Left kidney (tissue), 8 donors: ENCODE measurements around the gene IGFBPL1. TPM values are rescaled to one million over a fixed set of nuclear protein-coding genes. Genes with fewer than 3 reads are reported as not detected.
A peak's percentile ranks its signal among the peaks of the same experiment; 100 is the strongest.
"Not testable (repeated sequence)": the region's sequence is repeated elsewhere in the genome, so short reads cannot be mapped to it uniquely, and the experiment has no call there.

Experiments used
- DNase-seq: peaks from one replicate; pipeline ENCODE4 v3.0.0-alpha.2; 2013
- long read RNA-seq, 8 donors: transcript quantifications; one replicate each; lab custom pipeline, GENCODE V29; 2026
- polyA plus RNA-seq: library from polyadenylated mRNA; unstranded; fragments of 120-200 nt; gene quantifications from one replicate; pipeline ENCODE4 v1.2.1, GENCODE V29; 2013; ENCODE audit not compliant: insufficient read length

IGFBPL1 gene
- 1.9 TPM for polyA plus RNA-seq
- long read RNA-seq, donor 1, partial matches to known transcripts = 0 of 1 reads
- long read RNA-seq, donor 1, other reads (novel, unspliced or antisense) = 0 of 1 reads
- long read RNA-seq, donor 2, partial matches to known transcripts = 0 of 1 reads
- long read RNA-seq, donor 2, other reads (novel, unspliced or antisense) = 0 of 1 reads
- long read RNA-seq, donor 3 = 0 reads
- long read RNA-seq, donor 4 = 0 reads
- long read RNA-seq, donor 5 = 0 reads
- long read RNA-seq, donor 6 = 0 reads
- long read RNA-seq, donor 7, partial matches to known transcripts = 0 of 1 reads
- long read RNA-seq, donor 7, other reads (novel, unspliced or antisense) = 0 of 1 reads
- long read RNA-seq, donor 8 = 0 reads

- peak; percentile 24 for DNase-seq
These were observed at the start of gene IGFBPL1 for GRCh38 chr9:38423973-38424843. IGFBPL1 (minus strand) TSS chr9:38424454; CDS start chr9:38424424, 30 bp downstream.

GRCh38 chr9:38472583-38473249 lies 48.5 kb upstream of the IGFBPL1 start:
- DNase-seq = not testable (repeated sequence)

GRCh38 chr9:38467404-38467803 lies 43.1 kb upstream of the IGFBPL1 start:
- no peak for DNase-seq

GRCh38 chr9:38453835-38454234 lies 29.6 kb upstream of the IGFBPL1 start:
- no peak for DNase-seq

GRCh38 chr9:38451162-38451561 lies 26.9 kb upstream of the IGFBPL1 start:
- DNase-seq = no peak

- no peak for DNase-seq
These were observed 23.4 kb upstream of the IGFBPL1 start for GRCh38 chr9:38447703-38448102.

- DNase-seq = no peak
These were observed 21.1 kb upstream of the IGFBPL1 start for GRCh38 chr9:38445154-38446043.

- DNase-seq = no peak
These were observed 19.3 kb upstream of the IGFBPL1 start for GRCh38 chr9:38443597-38443996.

- no peak for DNase-seq
These were observed 18.9 kb upstream of the IGFBPL1 start for GRCh38 chr9:38443181-38443580.

- no peak for DNase-seq
These were observed 18.3 kb upstream of the IGFBPL1 start for GRCh38 chr9:38442473-38443096.

GRCh38 chr9:38441347-38442085 lies 17.3 kb upstream of the IGFBPL1 start:
- DNase-seq = no peak

GRCh38 chr9:38440516-38440915 lies 16.3 kb upstream of the IGFBPL1 start:
- DNase-seq = no peak

- DNase-seq = no peak
These were observed 15.7 kb upstream of the IGFBPL1 start for GRCh38 chr9:38439916-38440301.

GRCh38 chr9:38439291-38439915 lies 15.1 kb upstream of the IGFBPL1 start:
- no peak for DNase-seq

- no peak for DNase-seq
These were observed 13.1 kb upstream of the IGFBPL1 start for GRCh38 chr9:38437193-38437823.

- DNase-seq = no peak
These were observed 12.5 kb upstream of the IGFBPL1 start for GRCh38 chr9:38436708-38437107.

- no peak for DNase-seq
These were observed 11.3 kb upstream of the IGFBPL1 start for GRCh38 chr9:38435521-38435920.

- no peak for DNase-seq
These were observed 10.6 kb upstream of the IGFBPL1 start for GRCh38 chr9:38434853-38435252.

- DNase-seq = no peak
These were observed 10.1 kb upstream of the IGFBPL1 start for GRCh38 chr9:38434365-38434764.
